H9 (cell line): ENCODE data around the gene ATP8B4. TPM values are rescaled to one million over a fixed set of nuclear protein-coding genes. Genes with fewer than 3 reads are reported as not detected.

Experiments
- DNase-seq: peaks from one replicate; pipeline ENCODE4 v3.0.0-alpha.2; 2017
- H2AFZ ChIP-seq: one replicate; pipeline ENCODE4 v1.6.1; 2013; ENCODE audit warnings: mild to moderate bottlenecking, low read length, control low read depth, moderate library complexity
- H2AK5ac ChIP-seq: 2 replicates; pipeline ENCODE4 v1.6.1; 2013; ENCODE audit warnings: low read length, control low read depth, mixed read lengths; ENCODE audit not compliant: insufficient read length
- H2BK120ac ChIP-seq: one replicate; pipeline ENCODE4 v1.6.1; 2013; ENCODE audit warnings: low read depth, mild to moderate bottlenecking, low read length, control low read depth, inconsistent platforms; ENCODE audit not compliant: poor library complexity, severe bottlenecking
- H2BK12ac ChIP-seq: 2 replicates; pipeline ENCODE4 v1.6.1; 2013; ENCODE audit warnings: low read length, control low read depth, mixed read lengths, low read depth; ENCODE audit not compliant: insufficient read length
- H2BK15ac ChIP-seq: 2 replicates; pipeline ENCODE4 v1.6.1; 2013; ENCODE audit warnings: low read depth, low read length, control low read depth
- H2BK20ac ChIP-seq: one replicate; pipeline ENCODE4 v1.6.1; 2013; ENCODE audit warnings: low read depth, mild to moderate bottlenecking, low read length, control low read depth, inconsistent platforms; ENCODE audit not compliant: poor library complexity, severe bottlenecking
- H2BK5ac ChIP-seq: 2 replicates; pipeline ENCODE4 v1.6.1; 2013; ENCODE audit warnings: low read length, control low read depth, mixed read lengths; ENCODE audit not compliant: insufficient read length
- H3K14ac ChIP-seq: 2 replicates; pipeline ENCODE4 v1.6.1; 2013; ENCODE audit warnings: low read length, control low read depth; ENCODE audit not compliant: insufficient read depth
- H3K18ac ChIP-seq: 2 replicates; pipeline ENCODE4 v1.6.1; 2013; ENCODE audit warnings: low read depth, mild to moderate bottlenecking, mixed read lengths, low read length, control low read depth; ENCODE audit not compliant: insufficient read length
- H3K23ac ChIP-seq: 2 replicates; pipeline ENCODE4 v1.6.1; 2013; ENCODE audit warnings: low read length, control low read depth, mixed read lengths, low read depth; ENCODE audit not compliant: insufficient read length
- H3K23me2 ChIP-seq: 2 replicates; pipeline ENCODE4 v1.6.1; 2013; ENCODE audit warnings: low read depth, mild to moderate bottlenecking, mixed read lengths, low read length, control low read depth; ENCODE audit not compliant: insufficient read length, poor library complexity, severe bottlenecking
- H3K27ac ChIP-seq: 2 replicates; pipeline ENCODE4 v1.5.1; 2013; ENCODE audit warnings: low read length, control low read depth, mixed read lengths, low read depth; ENCODE audit not compliant: insufficient read length
- H3K27me3 ChIP-seq: 2 replicates; pipeline ENCODE4 v1.6.1; 2013; ENCODE audit warnings: low read length, control low read depth, inconsistent platforms; ENCODE audit not compliant: insufficient read depth
- H3K4ac ChIP-seq: 2 replicates; pipeline ENCODE4 v1.6.1; 2013; ENCODE audit warnings: low read depth, mild to moderate bottlenecking, control low read depth, inconsistent platforms, low read length, moderate library complexity
- H3K4me1 ChIP-seq: 2 replicates; pipeline ENCODE4 v1.6.1; 2013; ENCODE audit warnings: low read length, control low read depth, inconsistent platforms; ENCODE audit not compliant: insufficient read depth
- H3K4me2 ChIP-seq: 2 replicates; pipeline ENCODE4 v1.6.1; 2013; ENCODE audit warnings: low read length, control low read depth, mixed read lengths; ENCODE audit not compliant: insufficient read length, insufficient read depth
- H3K56ac ChIP-seq: 2 replicates; pipeline ENCODE4 v1.6.1; 2013; ENCODE audit warnings: low read depth, mild to moderate bottlenecking, mixed read lengths, low read length, control low read depth; ENCODE audit not compliant: insufficient read length
- H3K79me1 ChIP-seq: 2 replicates; pipeline ENCODE4 v1.6.1; 2013; ENCODE audit warnings: low read depth, mild to moderate bottlenecking, moderate library complexity, low read length, control low read depth, inconsistent platforms; ENCODE audit not compliant: insufficient read depth, poor library complexity, severe bottlenecking
- H3K79me2 ChIP-seq: 2 replicates; pipeline ENCODE4 v1.6.1; 2013; ENCODE audit warnings: low read length, control low read depth, inconsistent platforms; ENCODE audit not compliant: insufficient read depth
- H3K9ac ChIP-seq: 2 replicates; pipeline ENCODE4 v1.6.1; 2013; ENCODE audit warnings: low read length, control low read depth, mixed read lengths; ENCODE audit not compliant: insufficient read length; ENCODE audit errors: extremely low read depth
- H3K9me3 ChIP-seq: one replicate; pipeline ENCODE4 v1.6.1; 2013; ENCODE audit warnings: low read depth, low read length, inconsistent platforms; ENCODE audit not compliant: control insufficient read depth
- H3T11ph ChIP-seq: one replicate; pipeline ENCODE4 v1.6.1; 2013; ENCODE audit warnings: mild to moderate bottlenecking, low read length, control low read depth, inconsistent platforms
- H4K20me1 ChIP-seq: one replicate; pipeline ENCODE4 v1.6.1; 2013; ENCODE audit not compliant: control insufficient read depth, insufficient read length, insufficient read depth
- H4K5ac ChIP-seq: 2 replicates; pipeline ENCODE4 v1.6.1; 2013; ENCODE audit warnings: low read depth, mild to moderate bottlenecking, mixed read lengths, low read length, control low read depth; ENCODE audit not compliant: insufficient read length
- H4K8ac ChIP-seq: replicated peaks from 2 replicates; pipeline ENCODE4 v1.6.1; 2013; ENCODE audit warnings: low read length, control low read depth, mixed read lengths, low read depth; ENCODE audit not compliant: insufficient read length
- H4K91ac ChIP-seq: 2 replicates; pipeline ENCODE4 v1.6.1; 2013; ENCODE audit warnings: low read depth, mild to moderate bottlenecking, moderate library complexity, mixed read lengths, low read length, control low read depth; ENCODE audit not compliant: insufficient read length
- H3K27ac Mint-ChIP-seq, 3 experiments: 2 replicates in 2 of 3; 3 replicates in 1 of 3; pipeline ENCODE4 v1.8.0; 2020 to 2021; ENCODE audit warnings: mixed read lengths in 3 of 3, mild to moderate bottlenecking in 1 of 3, moderate library complexity in 1 of 3
- H3K27me3 Mint-ChIP-seq: 2 replicates; pipeline ENCODE4 v1.8.0; 2021; ENCODE audit warnings: low read depth, mild to moderate bottlenecking, moderate library complexity, mixed read lengths
- H3K36me3 Mint-ChIP-seq, 3 experiments: 2 replicates in 2 of 3; 3 replicates in 1 of 3; pipeline ENCODE4 v1.8.0; 2020 to 2021; ENCODE audit warnings: low read depth in 3 of 3, mixed read lengths in 3 of 3; ENCODE audit not compliant: insufficient read depth in 1 of 3
- H3K4me1 Mint-ChIP-seq, 2 experiments: 2 replicates each; pipeline ENCODE4 v1.8.0; 2020; ENCODE audit warnings: mixed read lengths in 2 of 2
- H3K4me3 Mint-ChIP-seq, 2 experiments: 2 replicates in 1 of 2; 3 replicates in 1 of 2; pipeline ENCODE4 v1.8.0; 2020 to 2021; ENCODE audit warnings: mild to moderate bottlenecking in 2 of 2, mixed read lengths in 2 of 2, moderate library complexity in 1 of 2
- H3K9me3 Mint-ChIP-seq, 2 experiments: 2 replicates in 1 of 2; 3 replicates in 1 of 2; pipeline ENCODE4 v1.8.0; 2020; ENCODE audit warnings: mild to moderate bottlenecking in 2 of 2, mixed read lengths in 2 of 2, moderate library complexity in 1 of 2
- CTCF ChIP-seq: fragments of 200-600 bp; sonication (generic); conservative IDR thresholded peaks from 3 replicates; pipeline ENCODE4 v1.8.0; 2021; ENCODE audit warnings: antibody characterized with exemption, mild to moderate bottlenecking
- WGBS: extraction: QIAGEN DNeasy Blood & Tissue Kit; methylation state at CpG from one replicate; pipeline ENCODE4 v1.1.7; 2013; ENCODE audit warnings: missing lambda C conversion rate, low lambda C conversion rate, mixed read lengths; ENCODE audit not compliant: insufficient read length; ENCODE audit errors: extremely low coverage; 5-methylcytosine and 5-hydroxymethylcytosine counted together
- total RNA-seq: library from RNA; stranded (reverse); gene quantifications from 2 replicates; pipeline ENCODE4 v1.2.1, GENCODE V29; 2021

The ATP8B4 gene
- total RNA-seq, 1 experiment from 2014 or later = 0.52 TPM

GRCh38 chr15:49883121-49883520 lies 235.9 kb downstream of the ATP8B4 start:
- Histone ChIP-seq H4K8ac (no peak overlapping the region), H3K9ac (no peak overlapping the region), H4K91ac (no peak overlapping the region), H3K23me2 (no peaks in the 10 kb centered on the region), H3K79me2 (no peaks in the 10 kb centered on the region), H3K27me3 (no peaks in the 10 kb centered on the region), H2BK20ac (no peak overlapping the region), H3K23ac (no peak overlapping the region), H3K4me1 (peaks cover 5% of the 10 kb centered on the region; the same call in 1 of the 2 replicates), H4K20me1 (no peaks in the 10 kb centered on the region), H3K27ac (no peak overlapping the region), H3K18ac (no peak overlapping the region), H3K4me2 (no peak overlapping the region), H3K14ac (no peak overlapping the region), H2BK5ac (no peak overlapping the region), H3K9me3 (no peaks in the 10 kb centered on the region), H2BK12ac (no peak overlapping the region), H2BK15ac (no peak overlapping the region), H3K56ac (no peak overlapping the region), H2BK120ac (no peak overlapping the region), H2AK5ac (no peak overlapping the region), H3K79me1 (no peaks in the 10 kb centered on the region), H2AFZ (no peak overlapping the region), H4K5ac (no peak overlapping the region), H3T11ph (no peak overlapping the region), H3K4ac (no peak overlapping the region)
- DNase-seq = no peak
- Mint-ChIP-seq H3K4me3 (no peak overlapping the region), H3K27ac (peak overlapping the region in 1 of 3 experiments; percentile 69; a peak in 1 of 7 replicates), H3K4me1 (peaks cover 22% of the 10 kb centered on the region in 2 experiments), H3K36me3 (peaks cover 2 to 8% (median 3%) of the 10 kb centered on the region in 3 experiments; a peak in 3 of 7 replicates), H3K9me3 (no peaks in the 10 kb centered on the region; a peak in 2 of 5 replicates), H3K27me3 (no peaks in the 10 kb centered on the region)
- no CpG with 5 or more reads among the region's 4 CpGs for WGBS
- TF ChIP-seq CTCF = no peak
